SIG-M5 treated with dmso at 0.1 percent for 504 hours (cell line): Measurements from ENCODE around the gene SLC66A2.

Experiments used
- DNase-seq: peaks from one replicate; lab custom pipeline; 2025; ENCODE audit not compliant: unreplicated experiment; lab: John Stamatoyannopoulos, UW

Gene SLC66A2

DNA sequence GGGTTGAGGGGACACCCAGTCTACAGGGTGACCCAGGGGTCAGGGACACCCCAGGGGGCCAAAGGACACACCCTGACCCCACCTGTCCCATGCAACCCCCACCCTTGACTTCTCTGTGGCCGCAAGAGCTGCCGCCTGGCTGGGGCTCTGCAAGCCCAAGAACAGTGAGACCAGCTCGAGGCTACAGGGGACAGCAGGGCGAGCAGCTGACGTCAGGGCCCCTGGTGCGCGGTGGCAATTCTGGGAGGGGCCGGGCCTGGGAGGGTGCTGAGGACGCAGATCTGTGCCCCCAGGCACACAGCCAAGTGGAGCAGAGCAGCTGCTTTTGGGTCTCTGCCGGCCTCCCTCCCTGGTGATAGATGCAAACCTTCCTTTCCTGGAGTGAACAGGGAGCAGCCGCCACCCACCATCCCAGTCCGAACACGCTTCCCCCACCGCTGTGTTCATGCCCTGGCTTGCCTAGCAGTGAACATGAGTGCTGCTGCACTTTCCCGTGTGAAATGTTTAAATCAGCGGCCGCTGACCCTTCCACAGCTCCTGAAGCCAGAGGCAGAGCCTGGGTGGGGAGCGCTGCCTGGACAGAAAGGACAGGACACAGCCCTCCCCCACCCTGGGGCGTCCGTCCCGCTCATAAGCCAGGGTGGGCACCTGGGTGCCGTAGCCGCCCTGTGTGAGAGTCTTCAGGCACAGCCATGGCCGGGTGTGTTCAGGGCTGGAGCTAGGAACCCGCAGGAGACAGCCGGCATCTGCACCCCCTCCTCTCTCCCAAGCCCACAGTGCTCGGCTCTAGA lies 46.9 kb downstream of the SLC66A2 start:
- no peak for DNase-seq

- DNase-seq: no peak
Observed at GRCh38 chr18:79903787-79904356, 47.6 kb downstream of the SLC66A2 start.

GRCh38 chr18:79903071-79903635 lies 48.3 kb downstream of the SLC66A2 start:
- DNase-seq: no peak

GRCh38 chr18:79902640-79903039 lies 48.8 kb downstream of the SLC66A2 start:
- no peak for DNase-seq

- no peak for DNase-seq
Observed at GRCh38 chr18:79902075-79902474, 49.4 kb downstream of the SLC66A2 start.

GRCh38 chr18:79901665-79902064 lies 49.8 kb downstream of the SLC66A2 start:
- no peak for DNase-seq

DNA sequence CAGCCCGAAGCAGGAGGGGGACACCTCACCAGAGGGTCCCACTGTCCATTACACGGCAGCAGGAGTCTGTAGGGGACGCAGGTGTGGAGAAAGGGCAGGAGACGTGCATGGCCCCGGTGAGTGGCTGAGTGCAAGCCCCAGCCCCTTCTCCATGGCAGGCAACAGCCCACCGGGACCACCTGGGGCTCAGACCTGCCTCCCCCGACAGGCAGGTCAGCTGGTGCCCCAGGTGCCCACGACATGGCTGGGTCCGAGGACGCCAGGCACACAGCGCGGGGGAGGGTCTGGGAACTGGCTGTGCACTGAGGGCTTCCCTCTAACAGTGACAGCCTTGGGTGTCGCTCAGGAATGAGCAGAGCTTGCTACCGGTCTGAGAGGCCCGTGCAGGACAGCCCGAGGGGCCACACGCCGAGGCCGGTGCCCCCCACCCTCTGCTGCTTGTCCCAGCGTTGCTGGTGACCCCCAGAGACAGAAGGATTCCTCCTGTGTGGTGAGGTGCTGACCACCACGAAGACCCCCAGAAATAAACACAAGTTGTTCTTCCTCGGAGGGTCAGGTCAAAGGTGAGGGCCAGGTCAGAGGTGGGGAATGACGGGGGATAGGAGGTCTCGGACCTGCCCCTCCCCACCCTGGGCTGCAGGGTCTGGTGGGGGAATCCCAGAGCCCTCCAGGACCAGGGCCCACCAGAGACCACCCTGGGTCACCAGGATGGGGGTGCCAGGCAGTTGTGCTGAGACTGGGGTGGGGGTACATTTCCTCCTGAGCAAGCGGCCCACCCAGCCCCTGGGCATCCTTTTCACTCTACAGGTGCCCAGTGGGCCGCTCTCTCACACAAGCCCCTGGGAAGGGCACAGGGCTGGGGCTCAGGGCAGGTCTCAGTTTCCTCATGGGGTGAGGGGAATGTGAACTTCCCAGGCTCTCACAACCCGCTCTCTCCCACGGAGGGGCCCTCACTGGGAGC lies 50.6 kb downstream of the SLC66A2 start:
- no peak for DNase-seq

DNA sequence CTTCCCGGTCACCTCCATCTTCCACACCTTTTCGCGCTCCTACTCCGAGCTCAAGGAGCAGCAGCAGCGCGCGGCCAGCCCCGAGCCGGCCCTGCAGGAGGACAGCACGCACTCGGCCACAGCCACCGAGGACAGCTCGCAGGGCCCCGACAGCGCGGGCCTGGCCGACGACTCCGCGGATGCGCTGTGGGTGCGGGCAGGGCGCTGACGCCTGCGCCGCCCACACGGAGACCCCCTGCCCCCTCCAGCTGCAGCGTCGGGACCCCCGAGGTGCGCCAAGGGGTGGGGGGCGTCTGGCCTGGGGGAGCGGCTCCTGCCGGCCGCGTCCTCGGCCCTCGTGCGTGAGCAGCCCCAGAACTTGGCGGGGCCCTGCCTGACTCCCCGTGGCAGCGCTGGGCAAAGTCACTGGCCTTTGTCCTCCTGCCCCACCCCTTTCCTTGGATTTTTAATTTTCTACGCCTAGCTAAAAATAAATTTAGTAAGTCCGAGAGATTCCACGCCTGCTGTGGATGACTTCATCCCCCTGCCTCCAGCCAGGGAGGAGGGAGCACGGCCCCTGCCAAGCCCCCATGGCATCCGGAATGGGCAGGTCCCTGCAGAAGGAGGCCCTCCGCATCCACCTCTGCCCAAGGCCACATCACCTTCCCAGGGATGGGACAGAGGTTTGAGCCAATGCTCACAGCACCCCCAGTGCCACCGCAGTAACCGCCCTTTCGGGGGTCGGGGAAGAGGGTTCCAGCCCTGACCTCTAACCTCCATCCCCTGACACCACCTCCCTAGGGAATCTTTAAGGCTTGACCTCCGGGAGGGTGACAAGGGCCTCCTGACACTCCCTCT lies 51.6 kb downstream of the SLC66A2 start:
- no peak for DNase-seq

DNA sequence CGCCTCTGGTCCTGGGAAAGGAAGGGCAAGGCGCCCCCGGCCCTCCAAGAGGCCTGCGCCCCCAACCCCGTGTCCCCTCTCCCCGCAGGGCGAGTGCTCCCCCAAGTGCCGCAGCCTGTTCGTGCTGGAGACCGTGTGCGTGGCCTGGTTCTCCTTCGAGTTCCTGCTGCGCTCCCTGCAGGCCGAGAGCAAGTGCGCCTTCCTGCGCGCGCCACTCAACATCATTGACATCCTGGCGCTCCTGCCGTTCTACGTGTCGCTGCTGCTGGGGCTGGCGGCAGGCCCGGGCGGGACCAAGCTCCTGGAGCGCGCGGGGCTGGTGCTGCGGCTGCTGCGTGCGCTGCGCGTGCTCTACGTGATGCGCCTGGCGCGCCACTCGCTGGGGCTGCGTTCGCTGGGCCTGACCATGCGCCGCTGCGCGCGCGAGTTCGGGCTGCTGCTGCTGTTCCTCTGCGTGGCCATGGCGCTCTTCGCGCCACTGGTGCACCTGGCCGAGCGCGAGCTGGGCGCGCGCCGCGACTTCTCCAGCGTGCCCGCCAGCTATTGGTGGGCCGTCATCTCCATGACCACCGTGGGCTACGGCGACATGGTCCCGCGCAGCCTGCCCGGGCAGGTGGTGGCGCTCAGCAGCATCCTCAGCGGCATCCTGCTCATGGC lies 52.4 kb downstream of the SLC66A2 start:
- DNase-seq: no peak

- DNase-seq: no peak
Observed at GRCh38 chr18:79897940-79898625, 53.4 kb downstream of the SLC66A2 start.

GRCh38 chr18:79896738-79897137 lies 54.7 kb downstream of the SLC66A2 start:
- no peak for DNase-seq

- no peak for DNase-seq
Observed at GRCh38 chr18:79890674-79891073, 60.8 kb downstream of the SLC66A2 start.

DNA sequence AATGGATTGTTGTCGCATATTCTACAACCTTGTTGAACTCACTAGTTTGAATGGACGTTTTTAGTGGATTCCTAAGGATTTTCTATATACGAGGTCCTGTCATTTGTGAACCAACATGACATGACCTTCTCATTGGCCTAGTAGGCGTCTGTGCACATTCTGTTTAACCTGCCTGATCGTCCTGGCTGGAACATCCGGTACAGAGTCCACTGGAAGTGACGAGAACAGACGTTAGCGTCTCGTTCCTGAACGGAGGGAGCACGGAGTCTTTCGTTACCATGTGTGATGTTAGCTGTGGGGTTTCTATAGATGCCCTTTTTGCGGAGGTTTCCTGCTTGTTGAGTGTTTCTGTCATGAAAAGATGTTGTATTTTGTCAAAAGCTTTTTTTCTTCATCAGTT lies 61.9 kb downstream of the SLC66A2 start:
- no peak for DNase-seq

DNA sequence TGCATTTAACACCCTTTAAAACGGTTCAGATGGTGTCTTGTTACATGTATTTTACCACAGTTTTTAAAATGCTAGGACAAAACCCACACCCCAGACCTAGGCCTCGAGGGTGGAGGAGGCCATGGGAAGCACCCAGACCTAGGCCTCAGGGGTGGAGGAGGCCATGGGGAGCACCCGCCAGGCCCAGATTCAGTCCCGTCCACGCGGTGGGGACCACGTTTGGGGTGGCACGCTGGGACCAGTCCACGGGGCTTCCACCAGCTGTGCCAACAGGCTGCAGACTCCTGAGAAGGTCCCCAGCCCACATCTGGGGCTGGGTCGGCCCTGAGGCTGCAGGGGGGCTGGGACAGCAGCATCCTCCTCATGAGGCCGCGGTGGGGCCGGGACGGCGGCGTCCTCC lies 63.4 kb downstream of the SLC66A2 start:
- DNase-seq: no peak

GRCh38 chr18:79887181-79888000 lies 64.1 kb downstream of the SLC66A2 start:
- no peak for DNase-seq

DNA sequence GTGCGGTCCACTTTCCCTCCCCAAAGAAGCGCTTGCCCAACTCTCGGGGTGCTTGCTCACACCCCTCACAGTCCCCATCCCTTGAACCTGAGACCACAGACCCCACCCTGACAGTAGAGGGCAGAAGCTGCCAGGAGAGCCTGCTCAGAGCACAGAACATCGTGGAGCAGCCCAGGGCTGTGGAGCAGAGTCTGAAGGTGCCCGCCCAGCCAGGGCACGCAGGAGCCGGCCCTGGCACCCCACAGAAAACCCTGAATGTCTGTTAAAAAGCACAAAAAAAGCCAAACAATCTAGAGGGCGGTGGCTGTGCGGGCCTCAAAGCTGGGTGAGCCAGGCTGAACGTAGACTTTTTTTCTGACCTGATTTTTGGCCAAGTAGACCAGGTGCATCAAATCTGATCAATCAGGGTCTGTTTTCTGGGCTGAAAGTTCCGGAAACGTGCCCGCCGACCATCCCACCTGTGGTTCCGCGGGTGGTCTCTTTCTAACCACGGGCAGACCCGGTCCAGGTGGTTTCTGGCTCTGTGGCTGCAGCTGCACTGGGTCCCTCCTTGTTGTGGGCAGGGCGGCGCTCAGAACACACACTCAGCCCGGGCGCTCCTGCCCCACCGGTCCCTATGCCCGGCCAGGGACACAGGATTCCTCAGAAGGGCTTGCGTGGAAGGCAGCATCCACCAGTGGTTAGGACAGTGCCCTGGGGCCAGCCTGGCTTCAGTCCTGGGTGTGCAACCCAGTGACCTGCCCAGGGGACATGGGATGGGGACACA lies 66.3 kb downstream of the SLC66A2 start:
- DNase-seq: no peak

DNA sequence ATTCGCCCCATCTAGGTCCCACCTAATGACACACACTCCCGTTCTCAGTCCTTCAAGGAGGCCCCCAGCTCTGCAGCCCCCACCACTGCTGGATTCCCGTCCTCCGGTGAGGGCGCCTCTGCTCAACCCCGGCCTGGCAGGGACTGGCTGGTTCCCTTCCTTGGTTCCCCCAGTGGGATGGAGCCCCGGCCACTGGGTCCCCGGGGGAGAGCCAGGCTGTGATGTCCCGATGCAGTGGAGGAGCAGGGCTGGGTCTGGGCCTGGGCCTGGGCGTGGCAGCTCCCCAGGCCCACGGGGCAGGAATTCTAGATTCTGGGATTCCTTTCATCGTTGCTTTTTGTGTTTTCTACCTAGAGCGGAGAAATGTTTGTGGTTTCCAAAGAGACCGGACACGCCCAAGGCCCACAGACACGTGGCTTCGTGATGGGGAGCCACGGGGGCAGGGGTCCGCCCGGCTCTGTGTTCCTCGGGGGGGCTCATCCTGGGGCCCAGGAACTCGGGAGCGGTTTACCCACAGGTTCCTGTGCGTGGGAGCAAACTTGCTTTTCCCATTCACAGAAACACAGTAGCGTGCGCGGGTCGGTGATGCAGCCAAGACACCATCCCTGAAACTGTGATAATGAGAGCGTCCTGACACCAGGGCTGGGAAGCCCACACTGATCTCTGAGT lies 67.0 kb downstream of the SLC66A2 start:
- DNase-seq: no peak
